Smooth muscle cell (in vitro differentiated cells): ENCODE measurements around the gene ITPR3. TPM values are rescaled to one million over a fixed set of nuclear protein-coding genes. Genes with fewer than 3 reads are reported as not detected.

ENCODE experiments used
- DNase-seq: peaks from one replicate; lab custom pipeline; 2025; ENCODE audit not compliant: unreplicated experiment; lab: John Stamatoyannopoulos, UW
- H2AFZ ChIP-seq: fragments of 200-600 bp; sonication (generic); 2 replicates; pipeline ENCODE4 v1.6.0; 2016; ENCODE audit warnings: antibody characterized with exemption, low read depth, mild to moderate bottlenecking
- H3F3A ChIP-seq: fragments of 200-600 bp; sonication (generic); 2 replicates; pipeline ENCODE4 v1.6.0; 2017; ENCODE audit warnings: antibody characterized with exemption, low read depth
- H3K27ac ChIP-seq: fragments of 200-600 bp; sonication (generic); 2 replicates; pipeline ENCODE4 v1.5.1; 2016; ENCODE audit warnings: low read depth, mild to moderate bottlenecking
- H3K27me3 ChIP-seq: fragments of 200-600 bp; sonication (generic); 2 replicates; pipeline ENCODE4 v1.6.1; 2016; ENCODE audit warnings: low read depth, mild to moderate bottlenecking
- H3K36me3 ChIP-seq: fragments of 200-600 bp; sonication (generic); 2 replicates; pipeline ENCODE4 v1.5.1; 2016; ENCODE audit warnings: low read depth
- H3K4me1 ChIP-seq: fragments of 200-600 bp; sonication (generic); 2 replicates; pipeline ENCODE4 v1.5.1; 2016; ENCODE audit warnings: low read depth
- H3K4me2 ChIP-seq: fragments of 200-600 bp; sonication (generic); 2 replicates; pipeline ENCODE4 v1.6.0; 2016; ENCODE audit warnings: mild to moderate bottlenecking
- H3K4me3 ChIP-seq: fragments of 200-600 bp; sonication (generic); 2 replicates; pipeline ENCODE4 v1.5.1; 2016; ENCODE audit warnings: mild to moderate bottlenecking
- H3K79me2 ChIP-seq: fragments of 200-600 bp; sonication (generic); 2 replicates; pipeline ENCODE4 v1.6.0; 2016; ENCODE audit warnings: low read depth, mild to moderate bottlenecking
- H3K9ac ChIP-seq: fragments of 200-600 bp; sonication (generic); 2 replicates; pipeline ENCODE4 v1.6.0; 2016; ENCODE audit warnings: low read depth
- H3K9me3 ChIP-seq: fragments of 200-600 bp; sonication (generic); replicated peaks from 2 replicates; pipeline ENCODE4 v1.5.1; 2016; ENCODE audit warnings: low read depth
- H4K20me1 ChIP-seq: fragments of 200-600 bp; sonication (generic); 2 replicates; pipeline ENCODE4 v1.6.0; 2016; ENCODE audit warnings: low read depth
- CTCF ChIP-seq: fragments of 200-600 bp; sonication (generic); IDR thresholded peaks from 2 replicates; pipeline ENCODE4 v1.5.1; 2017; ENCODE audit warnings: borderline replicate concordance, mild to moderate bottlenecking, antibody characterized with exemption; ENCODE audit not compliant: insufficient read depth, poor library complexity, severe bottlenecking
- WGBS: methylation state at CpG from one replicate; pipeline ENCODE4 v1.1.7; 2016; ENCODE audit warnings: low lambda C conversion rate; 5-methylcytosine and 5-hydroxymethylcytosine counted together
- polyA plus RNA-seq: library from polyadenylated mRNA; unstranded; fragments of >200 nt; fragmentation: Nextera tagmentation; extraction: Ambion mirVana; gene quantifications from 2 replicates; pipeline ENCODE4 v1.2.1, GENCODE V29; 2016
- total RNA-seq: library from RNA; depleted of rRNA; stranded (reverse); fragments of >200 nt; gene quantifications from 2 replicates; pipeline ENCODE4 v1.2.3, GENCODE V29; 2014

ITPR3 gene
- 4.7 and 7.4 TPM in 2 replicates for total RNA-seq
- 2.0 and 5.7 TPM in 2 replicates for polyA plus RNA-seq

GRCh38 chr6:33620856-33621710, at the start of gene ITPR3:
ITPR3 (plus strand) TSS chr6:33621322; CDS start chr6:33621603, 281 bp downstream.
- Histone ChIP-seq H3F3A (no peaks in the 10 kb centered on the region), H4K20me1 (no peaks in the 10 kb centered on the region), H3K9me3 (no peaks in the 10 kb centered on the region), H3K9ac (no peak within 1 kb of the TSS), H3K4me3 (peak within 1 kb of the TSS; percentile 59), H3K27me3 (peaks cover 10% of the 10 kb centered on the region), H3K79me2 (no peaks in the 10 kb centered on the region), H3K4me1 (peaks cover 6% of the 10 kb centered on the region), H3K36me3 (no peaks in the 10 kb centered on the region), H3K27ac (no peak within 1 kb of the TSS), H2AFZ (peak within 1 kb of the TSS; percentile 96), H3K4me2 (peak within 1 kb of the TSS; percentile 87)
- DNase-seq = no peak
- whole genome bisulfite sequencing = 2% methylated on average over 67 of the region's 99 CpGs
- no peak for TF ChIP-seq CTCF

- Histone ChIP-seq H3K4me1 (peaks cover 3% of the 10 kb centered on the region), H2AFZ (peak overlapping the region; percentile 89), H3K27me3 (no peaks in the 10 kb centered on the region), H3K9me3 (no peaks in the 10 kb centered on the region), H3F3A (no peaks in the 10 kb centered on the region), H3K4me3 (peak overlapping the region; percentile 63), H3K79me2 (no peaks in the 10 kb centered on the region), H4K20me1 (no peaks in the 10 kb centered on the region), H3K4me2 (peak overlapping the region; percentile 88), H3K36me3 (no peaks in the 10 kb centered on the region), H3K27ac (peak overlapping the region; percentile 67), H3K9ac (peak overlapping the region; percentile 73)
- WGBS = 80% methylated on average over 11 of the region's 11 CpGs
- TF ChIP-seq CTCF = no peak
- no peak for DNase-seq
These were observed 49.3 kb upstream of the ITPR3 start for GRCh38 chr6:33571637-33572316.

GRCh38 chr6:33575211-33575610, 45.9 kb upstream of the ITPR3 start:
- Histone ChIP-seq H3K27me3 (no peaks in the 10 kb centered on the region), H3K27ac (no peak overlapping the region), H3K79me2 (peaks cover 22% of the 10 kb centered on the region), H3K4me1 (peaks cover 13% of the 10 kb centered on the region), H3K4me3 (no peak overlapping the region), H4K20me1 (no peaks in the 10 kb centered on the region), H3K9ac (no peak overlapping the region), H3F3A (no peaks in the 10 kb centered on the region), H3K9me3 (no peaks in the 10 kb centered on the region), H2AFZ (no peak overlapping the region), H3K4me2 (no peak overlapping the region), H3K36me3 (no peaks in the 10 kb centered on the region)
- DNase-seq = no peak
- 94% methylated on average over 8 of the region's 8 CpGs for WGBS
- no peak for TF ChIP-seq CTCF
